Measurements from ENCODE around the gene GCM1.

The GCM1 gene

DNA sequence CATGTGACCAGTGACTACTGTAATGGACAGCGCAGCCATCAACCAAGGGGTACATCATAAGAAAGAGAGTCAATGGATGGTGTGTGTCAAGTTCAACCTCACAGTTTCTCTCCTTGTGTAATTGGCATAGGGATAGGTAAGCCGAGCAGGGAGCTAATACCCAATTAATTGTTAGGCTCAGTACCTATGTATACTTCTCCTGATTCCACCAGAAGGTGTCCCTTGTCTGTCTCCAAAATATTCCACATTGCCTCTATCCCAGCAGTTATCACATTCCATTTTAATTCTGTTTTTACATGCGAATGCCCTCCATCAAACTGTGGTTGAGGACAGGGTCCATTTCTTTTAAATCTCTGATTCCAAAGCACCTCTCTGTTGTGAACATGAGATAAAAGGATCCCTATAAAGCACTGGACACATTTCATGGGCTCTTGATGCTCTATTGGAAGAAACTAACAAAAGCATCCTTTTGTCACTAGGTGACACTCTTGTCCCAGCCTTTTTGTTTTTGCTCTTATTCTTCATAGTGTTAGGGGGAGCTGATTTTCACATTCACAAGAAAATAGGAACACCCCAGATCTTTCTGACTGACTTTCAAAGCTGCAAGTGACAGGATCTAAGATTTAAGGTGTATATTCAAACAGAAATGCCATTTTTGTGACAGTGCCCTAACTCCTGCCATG is 44.5 kb downstream of the GCM1 start:
- DNase-seq, result no peak

DNA sequence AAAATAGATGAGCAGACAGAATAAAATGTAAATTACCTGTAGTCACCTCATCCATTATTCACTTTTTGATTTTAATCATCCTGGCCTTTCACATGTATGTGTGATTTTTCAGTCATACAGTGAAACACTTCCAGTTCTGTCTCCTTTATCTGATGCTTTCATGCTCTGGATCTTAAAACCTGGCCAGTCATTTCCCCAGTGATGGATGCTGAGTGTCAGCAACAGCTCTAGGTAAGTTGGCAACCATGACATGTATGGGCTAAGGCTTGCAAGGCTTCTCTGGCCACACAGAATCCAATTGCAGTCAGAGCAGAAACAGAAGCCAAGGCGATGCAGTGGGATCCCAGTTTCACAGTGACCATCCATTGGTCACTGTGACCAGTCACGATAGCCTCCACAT is 47.6 kb downstream of the GCM1 start:
- DNase-seq, result no peak

DNA sequence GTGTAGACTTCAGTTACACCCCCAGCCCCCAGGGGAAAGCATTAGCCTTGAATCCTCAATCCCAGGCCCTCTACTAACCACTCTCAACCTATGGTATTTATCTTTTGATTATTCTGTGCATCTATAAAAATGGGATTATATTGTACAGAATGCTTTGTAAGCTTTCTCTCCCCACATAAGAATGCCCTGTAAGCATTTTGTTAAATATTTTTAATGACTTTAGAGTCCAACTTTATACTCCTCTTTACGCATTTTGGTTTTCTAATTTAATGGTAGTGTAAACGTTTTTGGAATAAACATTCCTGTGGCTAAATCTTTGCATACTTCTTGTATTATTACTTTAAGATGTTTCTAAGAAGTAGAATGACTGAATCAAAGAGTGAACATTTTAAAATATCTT is 48.1 kb downstream of the GCM1 start:
- no peak for DNase-seq

DNA sequence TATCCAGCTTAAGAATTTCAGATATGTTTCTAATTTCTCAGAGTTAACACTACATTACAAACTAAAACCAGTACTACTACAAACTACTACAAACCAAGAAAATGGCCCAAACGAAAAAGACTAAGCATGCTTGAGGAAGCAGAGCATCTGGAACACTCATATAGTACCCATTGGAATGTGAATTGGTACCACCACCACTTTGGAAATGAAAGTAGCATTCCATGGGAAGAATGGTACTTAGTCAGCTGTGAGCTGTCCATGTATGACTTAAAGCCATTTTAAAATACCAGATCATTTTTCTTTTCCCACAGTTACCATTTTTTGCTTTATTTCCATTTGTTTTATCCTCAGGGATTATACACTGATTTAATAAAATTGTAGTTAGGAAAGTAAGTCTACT is 52.9 kb downstream of the GCM1 start:
- DNase-seq, result no peak

DNA sequence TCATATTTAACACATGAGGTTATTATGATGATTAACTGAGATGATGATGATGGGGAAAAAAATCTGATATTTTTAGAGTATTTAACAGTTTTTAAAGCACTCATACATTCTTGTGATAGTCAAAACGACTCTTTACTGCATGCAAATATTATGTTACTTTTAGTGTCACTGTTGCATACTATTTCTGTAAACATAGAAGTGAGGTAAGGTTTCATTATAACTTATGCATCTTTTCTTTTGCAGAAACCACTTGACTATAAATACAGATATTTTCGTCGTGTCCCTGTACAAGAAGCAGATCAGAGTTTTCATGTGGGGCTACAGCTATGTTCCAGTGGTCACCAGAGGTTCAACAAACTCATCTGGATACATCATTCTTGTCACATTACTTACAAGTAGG is 53.4 kb downstream of the GCM1 start:
- DNase-seq, result no peak

DNA sequence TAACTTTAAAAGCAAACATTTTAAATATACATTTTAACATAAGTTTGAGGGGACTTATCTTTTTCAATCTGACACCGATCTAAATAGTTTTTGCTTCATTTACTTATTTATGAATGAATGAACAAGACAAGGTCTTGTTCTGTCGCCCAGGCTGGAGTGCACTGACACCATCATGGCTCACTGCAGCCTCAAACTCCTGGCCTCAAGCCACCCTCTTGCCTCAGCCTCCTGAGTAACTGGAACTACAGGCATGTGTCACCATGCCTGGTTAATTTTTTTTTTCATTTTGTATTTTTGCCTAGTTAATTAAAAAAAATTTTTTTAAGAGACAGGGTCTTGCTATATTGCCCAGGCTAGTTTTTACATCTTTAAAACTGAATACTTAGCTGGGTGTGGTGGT is 58.1 kb downstream of the GCM1 start:
- no peak for DNase-seq

DNA sequence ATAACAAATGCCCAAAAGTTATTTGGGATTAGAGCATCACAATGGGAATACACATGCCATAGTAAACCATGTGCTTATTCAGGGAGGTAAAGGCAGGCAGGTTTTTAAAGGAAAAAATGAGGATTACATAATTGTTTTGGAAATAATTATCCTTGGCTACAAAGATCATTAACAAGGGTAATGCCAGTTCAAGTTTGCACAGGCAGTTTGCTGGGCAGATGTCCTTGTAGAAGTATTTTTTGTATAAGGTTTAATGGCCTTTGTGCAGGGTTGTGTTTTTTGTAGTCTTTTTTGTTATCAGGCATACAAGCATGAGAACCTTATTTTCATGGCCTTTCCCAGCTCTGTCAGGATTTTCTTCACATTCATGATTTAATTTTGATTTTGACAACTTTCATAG is 58.7 kb downstream of the GCM1 start:
- no peak for DNase-seq

DNA sequence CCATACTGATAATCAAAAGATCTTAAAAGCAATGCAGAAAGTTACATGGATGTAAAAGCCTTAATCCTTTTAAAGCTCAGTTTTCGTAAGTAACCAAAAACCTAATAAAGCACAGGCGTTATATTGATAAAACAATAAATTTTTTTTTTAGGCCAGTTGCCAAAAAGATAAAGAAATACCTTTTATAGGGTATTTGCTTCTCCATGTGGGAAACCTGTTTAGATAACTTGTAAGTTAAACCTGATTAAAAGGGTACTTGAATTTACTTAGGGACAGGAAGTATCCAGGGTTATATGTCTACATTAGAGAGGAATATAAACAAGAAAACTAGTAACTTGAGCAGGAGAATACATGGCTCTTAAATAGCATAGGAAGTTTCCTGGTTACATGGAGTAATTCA is 62.3 kb downstream of the GCM1 start:
- no peak for DNase-seq

DNA sequence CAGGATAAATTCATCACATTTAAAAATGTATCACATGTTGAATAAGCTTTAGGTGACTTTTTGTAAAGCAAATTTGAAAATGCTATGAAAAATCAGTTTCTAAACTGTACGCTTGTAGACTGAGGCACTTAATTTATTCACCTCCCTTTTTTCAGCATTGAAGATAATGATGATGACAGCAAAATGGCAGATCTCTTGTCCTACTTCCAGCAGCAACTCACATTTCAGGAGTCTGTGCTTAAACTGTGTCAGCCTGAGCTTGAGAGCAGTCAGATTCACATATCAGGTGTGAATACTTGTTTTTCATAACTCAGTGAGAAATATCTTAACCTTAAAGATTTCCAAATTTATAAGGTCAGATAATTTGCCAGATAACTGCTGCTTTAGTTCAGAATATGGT is 67.8 kb downstream of the GCM1 start:
- DNase-seq, result no peak
